PFSK-1 (cell line): ENCODE data around the gene JUND.

Source experiments
- FOXP2 ChIP-seq: optimal IDR thresholded peaks from 2 replicates; pipeline ENCODE3; 2011; ENCODE audit warnings: borderline replicate concordance, control low read depth, inconsistent platforms; ENCODE audit not compliant: insufficient read depth; ENCODE audit errors: extremely low read length, extremely low read depth
- POLR2AphosphoS5 ChIP-seq: IDR thresholded peaks from 2 replicates; pipeline ENCODE4 v1.6.1; 2012; ENCODE audit warnings: low read depth, mild to moderate bottlenecking, control low read depth, low read length, moderate library complexity
- SIN3A ChIP-seq: IDR thresholded peaks from 2 replicates; pipeline ENCODE4 v1.6.1; 2012; ENCODE audit warnings: mild to moderate bottlenecking, low read length, moderate library complexity, borderline replicate concordance; ENCODE audit not compliant: insufficient read depth
- TAF1 ChIP-seq: IDR thresholded peaks from 2 replicates; pipeline ENCODE4 v1.6.1; 2012; ENCODE audit warnings: low read length, control low read depth, borderline replicate concordance; ENCODE audit not compliant: insufficient read depth
- TF ChIP-seq, protein P1 (sequence below), 2 experiments: IDR thresholded peaks; 2 replicates each; pipeline versions ENCODE4 v1.6.1 to v1.8.0; 2011 to 2012; ENCODE audit warnings: low read depth in 2 of 2, low read length in 2 of 2, control low read depth in 1 of 2, inconsistent platforms in 1 of 2, mild to moderate bottlenecking in 1 of 2, moderate library complexity in 1 of 2; ENCODE audit not compliant: insufficient read depth in 1 of 2

Gene JUND

DNA sequence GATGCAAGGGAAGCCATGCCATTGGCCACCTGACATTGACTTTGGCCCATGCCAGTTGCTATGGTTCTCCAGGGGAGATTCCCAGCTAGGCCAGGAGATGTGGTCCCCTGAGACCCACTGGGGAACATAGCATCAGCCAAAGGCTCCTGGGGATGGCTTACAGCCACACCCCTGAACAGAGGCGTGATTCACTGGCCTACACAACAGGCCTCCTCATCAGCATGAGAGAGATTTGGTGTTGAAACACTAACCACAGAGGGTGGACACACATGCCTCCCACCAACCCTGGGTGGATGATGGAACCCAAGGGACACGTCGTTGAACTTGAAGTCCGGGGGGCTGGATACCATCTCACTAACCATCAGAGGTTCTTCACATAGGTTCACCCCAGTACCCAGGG, 21.5 kb downstream of the JUND start:
- TF ChIP-seq POLR2AphosphoS5 = no peak

DNA sequence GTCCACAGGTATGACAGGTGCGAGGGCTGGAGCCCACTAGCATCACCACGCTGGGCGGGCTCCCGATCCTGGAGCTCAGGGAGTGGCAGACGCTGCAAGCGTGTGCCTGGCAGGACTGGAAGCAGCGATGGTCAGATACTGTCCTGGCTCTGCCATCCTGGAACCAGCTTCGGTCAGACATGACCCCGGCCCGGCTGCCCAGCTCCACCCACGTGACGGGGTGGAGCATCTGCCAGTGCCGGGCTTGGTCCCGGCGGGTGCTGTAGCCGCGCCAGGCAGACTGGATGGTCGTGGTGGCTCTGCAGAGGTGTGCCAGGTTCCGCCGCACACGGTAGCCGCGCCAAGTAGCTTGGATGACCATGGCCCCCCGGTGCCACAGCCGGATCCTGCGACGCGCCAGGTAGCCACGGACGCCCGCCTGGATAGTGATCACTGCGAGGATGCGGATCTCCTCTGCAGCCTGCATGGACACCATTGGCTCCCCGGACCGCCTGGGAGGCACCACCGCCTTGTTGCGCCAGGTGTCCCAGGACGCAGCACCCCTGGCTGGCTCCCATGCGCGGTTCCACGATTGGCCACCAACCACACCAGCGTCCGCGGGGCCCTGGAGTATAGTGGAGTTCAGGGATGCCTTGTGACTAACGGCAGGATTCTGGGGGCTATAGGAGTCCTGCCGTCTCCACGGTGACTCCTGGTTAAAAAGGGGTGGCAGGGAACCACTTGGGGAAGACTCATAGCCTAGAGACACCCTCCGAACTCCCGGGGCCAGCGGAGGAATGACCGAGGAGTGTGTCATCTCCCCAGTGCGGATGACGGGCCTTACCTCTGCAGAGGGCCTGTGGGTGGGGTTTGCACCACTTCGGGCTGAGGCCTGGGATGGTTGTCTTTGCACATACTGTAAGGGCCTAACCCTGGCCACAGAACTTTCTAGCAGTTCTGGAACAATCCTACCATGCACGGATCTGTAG, 23.6 kb downstream of the JUND start:
- TF ChIP-seq TAF1 (no peak), POLR2AphosphoS5 (no peak), SIN3A (no peak), FOXP2 (no peak)
- TF ChIP-seq, protein P1, sequence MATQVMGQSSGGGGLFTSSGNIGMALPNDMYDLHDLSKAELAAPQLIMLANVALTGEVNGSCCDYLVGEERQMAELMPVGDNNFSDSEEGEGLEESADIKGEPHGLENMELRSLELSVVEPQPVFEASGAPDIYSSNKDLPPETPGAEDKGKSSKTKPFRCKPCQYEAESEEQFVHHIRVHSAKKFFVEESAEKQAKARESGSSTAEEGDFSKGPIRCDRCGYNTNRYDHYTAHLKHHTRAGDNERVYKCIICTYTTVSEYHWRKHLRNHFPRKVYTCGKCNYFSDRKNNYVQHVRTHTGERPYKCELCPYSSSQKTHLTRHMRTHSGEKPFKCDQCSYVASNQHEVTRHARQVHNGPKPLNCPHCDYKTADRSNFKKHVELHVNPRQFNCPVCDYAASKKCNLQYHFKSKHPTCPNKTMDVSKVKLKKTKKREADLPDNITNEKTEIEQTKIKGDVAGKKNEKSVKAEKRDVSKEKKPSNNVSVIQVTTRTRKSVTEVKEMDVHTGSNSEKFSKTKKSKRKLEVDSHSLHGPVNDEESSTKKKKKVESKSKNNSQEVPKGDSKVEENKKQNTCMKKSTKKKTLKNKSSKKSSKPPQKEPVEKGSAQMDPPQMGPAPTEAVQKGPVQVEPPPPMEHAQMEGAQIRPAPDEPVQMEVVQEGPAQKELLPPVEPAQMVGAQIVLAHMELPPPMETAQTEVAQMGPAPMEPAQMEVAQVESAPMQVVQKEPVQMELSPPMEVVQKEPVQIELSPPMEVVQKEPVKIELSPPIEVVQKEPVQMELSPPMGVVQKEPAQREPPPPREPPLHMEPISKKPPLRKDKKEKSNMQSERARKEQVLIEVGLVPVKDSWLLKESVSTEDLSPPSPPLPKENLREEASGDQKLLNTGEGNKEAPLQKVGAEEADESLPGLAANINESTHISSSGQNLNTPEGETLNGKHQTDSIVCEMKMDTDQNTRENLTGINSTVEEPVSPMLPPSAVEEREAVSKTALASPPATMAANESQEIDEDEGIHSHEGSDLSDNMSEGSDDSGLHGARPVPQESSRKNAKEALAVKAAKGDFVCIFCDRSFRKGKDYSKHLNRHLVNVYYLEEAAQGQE (IDR thresholded peaks at IDR 0.05; ENCODE audit: insufficient read depth in 1 of 2, low read depth in 2 of 2, low read length in 2 of 2) = no peak

DNA sequence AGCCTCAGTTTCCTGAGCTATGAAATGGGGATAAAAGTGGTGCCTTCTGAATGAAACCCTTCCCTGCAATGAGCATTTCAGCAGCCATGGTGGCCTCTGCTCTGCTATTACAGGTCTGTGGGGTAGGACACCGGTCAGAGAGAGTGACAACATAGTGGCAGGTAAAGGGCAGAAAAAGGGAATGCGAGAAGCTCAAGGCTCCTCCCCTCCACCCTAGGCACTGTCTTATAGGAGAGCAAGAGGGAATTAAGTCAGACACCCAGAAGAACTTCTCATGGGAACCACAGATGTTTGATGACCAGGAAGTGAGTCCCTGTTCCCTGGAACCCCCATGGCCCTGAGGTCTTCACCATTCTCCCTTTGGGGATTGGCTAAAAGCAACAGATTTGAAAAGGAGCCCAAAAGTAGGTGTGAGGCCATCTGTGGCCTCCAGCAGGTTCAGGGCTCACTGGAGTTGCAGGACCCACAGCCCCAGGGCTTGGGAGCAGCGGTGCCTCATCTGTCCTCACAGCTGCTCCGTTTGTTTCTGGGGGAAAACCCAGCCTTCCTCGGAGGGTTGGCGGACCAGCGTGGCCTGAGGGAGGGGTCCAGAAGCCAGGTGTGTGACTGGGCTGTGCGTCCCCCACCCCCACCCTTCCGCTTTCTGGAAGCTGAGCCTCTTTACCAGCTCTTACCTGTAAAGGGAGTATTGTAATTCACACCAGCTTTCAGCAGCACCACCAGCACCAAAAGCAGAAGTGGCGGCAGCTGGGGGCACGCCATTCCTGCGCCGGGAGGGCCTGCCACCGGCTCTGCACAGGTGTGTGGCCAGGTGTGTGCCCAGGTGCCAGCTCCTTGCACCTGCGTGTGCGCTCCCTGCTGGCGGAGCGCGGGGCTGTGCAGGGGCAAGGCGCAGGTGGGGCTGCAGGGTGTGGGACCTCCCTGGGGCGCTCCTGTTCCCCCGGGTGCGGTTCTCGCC, 26.6 kb downstream of the JUND start:
- TF ChIP-seq, protein P1 (IDR thresholded peaks at IDR 0.05; ENCODE audit: insufficient read depth in 1 of 2, low read depth in 2 of 2, low read length in 2 of 2) = no peak
- TF ChIP-seq FOXP2 (no peak), SIN3A (no peak), POLR2AphosphoS5 (no peak)

DNA sequence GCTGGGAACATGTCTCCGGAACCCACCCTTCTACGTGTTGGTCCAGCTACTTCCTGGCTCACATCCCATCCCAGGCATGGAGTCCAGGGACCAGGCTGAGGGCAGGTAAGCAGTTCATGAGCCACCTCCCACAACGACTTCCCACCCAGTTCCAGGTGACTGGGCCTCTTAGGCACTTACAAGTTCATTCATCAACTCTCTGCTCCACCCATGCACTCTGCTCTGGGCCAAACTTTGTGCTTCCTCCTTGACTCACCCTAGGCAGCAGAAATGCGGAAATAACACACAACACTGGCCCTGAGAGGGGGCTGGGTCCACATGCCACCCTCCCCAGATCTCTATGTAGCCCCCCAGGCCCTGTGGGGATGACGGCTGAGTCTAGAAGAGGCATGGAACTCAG, 27.7 kb downstream of the JUND start:
- TF ChIP-seq FOXP2 (no peak), POLR2AphosphoS5 (no peak), TAF1 (no peak), SIN3A (no peak)
- TF ChIP-seq, protein P1 (IDR thresholded peaks at IDR 0.05; ENCODE audit: insufficient read depth in 1 of 2, low read depth in 2 of 2, low read length in 2 of 2) = no peak

DNA sequence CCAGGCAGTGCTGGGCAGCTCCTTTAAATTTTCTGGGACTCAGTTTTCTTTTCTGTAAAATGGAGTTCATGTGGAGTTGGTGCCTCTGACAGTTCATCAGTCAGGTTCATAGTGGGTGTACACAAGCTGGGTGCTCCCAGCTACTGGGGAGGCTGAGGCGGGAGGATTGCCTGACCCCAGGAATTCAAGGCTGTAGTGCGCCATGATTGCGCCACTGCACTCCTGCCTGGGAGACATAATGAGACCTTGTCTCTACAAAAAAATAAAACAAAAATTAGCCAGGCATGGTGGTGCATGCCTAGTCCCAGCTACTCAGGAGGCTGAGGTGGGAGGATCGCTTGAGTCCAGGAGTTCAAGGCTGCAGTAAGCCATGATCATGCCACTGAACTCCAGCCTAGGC, 28.3 kb downstream of the JUND start:
- TF ChIP-seq, protein P1 (IDR thresholded peaks at IDR 0.05; ENCODE audit: insufficient read depth in 1 of 2, low read depth in 2 of 2, low read length in 2 of 2) = no peak
- no peak for TF ChIP-seq TAF1
- TF ChIP-seq POLR2AphosphoS5 = no peak
